Ramos (cell line): ENCODE measurements around the gene JADE2.
"Not testable (repeated sequence)": the region's sequence is repeated elsewhere in the genome, so short reads cannot be mapped to it uniquely, and the experiment has no call there.

Source experiments
- in situ Hi-C: fragments of 300-500 bp; cut with MboI; formaldehyde crosslinking; loops from one replicate; pipeline ENCODE4 v1.14.3; 2022; ENCODE audit warnings: low sequenced_read_pairs; ENCODE audit not compliant: unreplicated experiment

The JADE2 gene

DNA sequence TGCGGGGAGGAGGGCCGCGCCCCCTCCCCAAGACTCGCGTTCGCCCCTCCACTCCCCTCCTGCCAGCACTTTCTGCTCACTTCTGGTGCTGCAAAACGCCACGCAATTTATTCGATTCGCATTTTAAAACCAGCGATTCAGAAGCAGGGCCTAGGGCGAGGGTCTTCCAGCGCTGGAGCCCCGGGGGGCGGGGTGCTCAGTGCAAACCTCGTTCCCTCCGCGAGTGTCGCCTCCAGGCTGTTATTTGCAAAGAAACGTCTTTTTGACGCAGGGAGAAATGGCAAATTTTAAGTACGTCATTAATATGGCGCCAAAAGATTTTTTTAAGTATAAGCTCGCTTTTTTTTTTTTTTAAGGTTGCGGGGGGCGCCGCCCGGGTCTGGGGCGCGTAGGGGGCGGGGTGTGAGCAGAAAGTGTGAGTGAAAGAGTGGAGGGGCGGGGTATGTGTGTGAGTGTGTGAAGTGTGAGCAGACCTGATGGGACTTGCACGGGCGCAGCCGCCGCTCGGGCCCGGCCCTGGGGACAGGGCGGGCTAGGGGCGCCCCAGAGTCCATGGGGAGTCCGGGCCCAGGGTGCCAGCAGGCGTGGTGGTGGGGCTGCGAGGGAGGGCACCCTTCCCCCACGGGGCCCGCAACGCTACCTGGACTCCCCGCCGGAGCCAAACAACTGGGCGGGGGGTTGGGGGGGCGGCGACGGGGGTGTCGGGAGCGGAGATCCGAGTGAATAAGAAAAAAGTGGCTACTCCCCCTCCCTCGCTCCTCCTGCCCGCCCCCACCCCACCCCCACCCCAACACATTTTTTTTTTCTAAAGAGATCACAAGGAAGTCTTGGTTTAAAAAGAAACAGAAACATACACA lies at the start of gene JADE2:
TSS of gene JADE2 (plus strand) at position 845 of the 857 bp plus-strand sequence. CDS start 10,188 bp downstream, outside the sequence.
- in situ Hi-C loops: no loop called here

DNA sequence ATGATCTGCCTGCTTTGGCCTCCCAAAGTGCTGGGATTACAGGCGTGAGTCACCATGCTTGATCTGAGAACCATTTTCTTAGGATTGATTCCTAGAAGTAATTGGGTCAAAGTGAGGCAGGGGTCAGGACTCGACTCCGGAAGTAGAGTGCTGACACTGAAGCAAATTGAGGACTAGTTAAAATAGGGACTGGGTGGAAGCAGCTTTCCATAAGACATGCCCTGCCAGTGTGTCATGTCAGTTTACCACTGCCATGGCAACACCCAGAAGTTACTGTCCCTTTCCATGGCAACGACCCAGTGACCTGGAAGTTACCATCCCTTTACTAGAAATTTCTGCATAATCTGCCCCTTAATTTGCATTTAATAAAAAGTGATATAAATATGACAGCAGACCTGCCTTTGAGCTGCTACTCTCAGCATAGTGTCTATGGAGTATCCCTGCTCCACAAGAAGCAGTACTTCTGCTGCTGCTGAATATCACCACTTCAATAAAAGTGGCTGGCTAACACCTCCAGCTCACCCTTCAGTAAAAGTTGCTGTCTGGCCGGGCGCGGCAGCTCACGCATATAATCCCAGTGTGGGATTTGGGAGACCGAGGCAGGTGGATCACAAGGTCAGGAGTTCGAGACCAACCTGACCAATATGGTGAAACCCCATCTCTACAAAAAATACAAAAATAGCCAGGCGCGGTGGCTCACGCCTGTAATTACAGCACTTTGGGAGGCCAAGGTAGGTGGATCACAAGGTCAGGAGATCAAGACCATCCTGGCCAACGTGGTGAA lies 47.8 kb upstream of the JADE2 start:
- in situ Hi-C loops: no loop called here

DNA sequence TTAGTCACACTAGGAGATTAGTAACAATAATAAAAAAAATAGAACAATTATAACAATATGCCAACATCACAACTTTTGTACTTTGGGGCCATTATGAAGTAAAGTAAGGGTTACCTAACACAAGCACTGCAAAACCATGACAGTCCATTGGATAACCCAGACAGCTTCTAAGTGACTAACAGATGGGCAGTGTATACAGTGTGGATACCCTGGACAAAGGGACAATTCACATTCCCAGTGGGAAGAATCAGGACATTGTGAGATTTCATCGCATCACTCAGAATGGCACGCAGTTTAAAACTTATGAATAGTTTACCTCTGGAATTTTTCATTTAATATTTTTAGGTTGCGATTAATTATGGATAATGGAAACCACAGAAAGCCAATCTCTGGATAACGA lies 45.6 kb upstream of the JADE2 start:
- in situ Hi-C loops: no loop called here

DNA sequence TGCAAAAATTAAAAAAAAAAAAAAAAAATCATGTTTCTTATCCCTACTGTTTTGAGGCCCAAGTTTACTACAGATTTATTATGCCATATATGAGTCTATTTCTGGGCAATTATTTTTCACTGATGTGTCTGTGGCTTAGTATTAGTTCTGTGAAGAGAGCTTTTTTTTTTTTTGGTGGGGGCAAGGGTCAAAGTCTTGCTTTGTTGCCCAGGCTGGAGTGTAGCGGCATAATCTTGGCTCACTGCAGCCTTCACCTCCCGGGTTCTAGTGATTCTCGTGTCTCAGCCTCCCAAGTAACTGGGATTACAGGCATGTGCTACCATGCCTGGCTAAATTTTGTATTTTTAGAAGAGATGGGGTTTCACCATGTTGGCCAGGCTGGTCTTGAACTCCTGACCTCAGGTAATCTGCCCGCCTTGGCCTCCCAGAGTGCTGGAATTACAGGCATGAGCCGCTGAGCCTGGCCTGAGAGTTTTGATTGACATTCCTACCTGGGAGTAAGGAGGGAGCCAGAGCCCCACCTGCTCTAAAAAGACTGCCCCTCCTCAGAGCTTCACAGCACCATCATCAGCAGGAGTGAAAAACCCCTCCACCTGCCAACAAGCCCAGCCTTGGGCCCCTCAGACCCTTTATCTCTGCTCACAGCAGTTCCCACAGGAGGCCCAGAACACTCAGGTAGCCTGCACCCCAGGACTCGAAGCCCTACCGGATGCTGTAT lies 36.1 kb upstream of the JADE2 start:
- in situ Hi-C loops: no loop called here

DNA sequence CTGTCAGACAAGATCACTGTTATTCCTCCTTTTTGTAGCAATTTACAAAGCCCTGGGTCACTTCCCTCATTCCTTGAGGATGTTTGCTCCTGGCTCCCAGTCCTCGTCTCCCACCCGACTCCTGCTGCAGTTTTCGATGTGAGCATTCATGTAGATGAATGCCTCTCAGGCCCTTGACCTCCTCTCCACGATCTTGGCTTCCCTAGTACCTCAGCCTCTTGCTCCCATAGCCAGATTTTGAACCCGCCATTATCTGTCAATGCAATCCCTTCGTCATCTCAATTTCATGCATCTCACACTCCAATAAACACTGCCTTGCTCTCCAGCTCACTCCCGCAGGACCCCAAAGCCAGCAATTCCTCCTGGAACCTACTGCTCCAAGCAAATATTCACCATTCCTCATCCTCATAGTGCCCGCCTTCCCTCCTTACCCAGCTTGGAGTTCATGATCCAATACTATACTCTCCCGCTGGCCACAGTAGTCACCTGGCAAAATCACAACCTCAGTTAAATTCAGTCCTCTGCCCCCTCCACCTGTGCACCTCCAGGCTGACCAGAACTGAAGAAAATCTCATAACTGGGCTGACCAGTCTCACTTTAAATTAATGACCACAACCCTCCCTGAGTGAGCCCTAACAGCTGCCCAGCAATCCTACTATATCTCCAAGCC lies 35.1 kb upstream of the JADE2 start:
- in situ Hi-C loops: no loop called here

DNA sequence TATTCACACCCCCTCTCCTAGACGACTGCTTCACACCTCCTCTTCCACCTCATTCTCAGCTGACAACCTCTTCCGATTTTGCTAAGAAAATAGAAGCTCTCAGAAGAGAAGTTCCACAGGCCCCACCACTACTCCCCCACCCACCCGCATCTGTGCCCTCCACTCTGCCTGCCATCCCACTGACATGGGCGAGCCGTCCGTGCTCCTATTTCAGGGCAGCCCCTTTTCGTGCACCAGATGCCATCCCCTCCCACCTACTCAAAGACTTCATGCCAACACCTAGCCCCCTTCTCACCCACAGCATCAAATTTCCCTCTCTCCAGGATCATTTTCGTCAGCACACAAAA lies 34.6 kb upstream of the JADE2 start:
- in situ Hi-C loops: no loop called here

DNA sequence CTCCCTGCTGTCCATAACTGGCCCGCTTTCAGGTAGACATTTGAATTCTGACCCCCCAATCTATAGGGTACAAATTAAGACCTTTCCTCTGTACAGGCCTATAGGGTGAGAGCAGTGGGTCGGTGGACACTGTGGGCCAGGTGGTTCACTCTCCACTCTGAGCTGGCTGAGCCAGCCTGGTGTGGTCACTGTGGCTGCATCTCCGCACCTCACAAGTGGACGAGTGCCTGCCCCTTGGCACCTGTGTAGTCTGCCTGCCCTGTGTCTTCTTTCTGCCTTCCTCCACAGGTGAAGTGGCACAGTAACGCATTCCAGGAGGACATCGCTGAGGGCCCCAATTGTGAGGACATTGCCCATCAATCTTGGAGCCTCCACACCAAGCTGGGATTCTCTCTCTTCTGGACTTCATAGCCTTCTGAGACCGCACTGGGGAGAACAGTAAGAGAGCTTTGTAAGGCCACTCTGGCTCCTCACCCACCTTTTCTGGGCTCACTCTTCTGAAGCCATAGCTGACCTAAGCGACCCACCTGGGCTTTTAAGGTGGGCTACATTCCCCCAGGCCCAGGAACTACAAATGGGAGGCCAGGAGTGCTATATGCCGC lies 33.5 kb upstream of the JADE2 start:
- in situ Hi-C loops: no loop called here

DNA sequence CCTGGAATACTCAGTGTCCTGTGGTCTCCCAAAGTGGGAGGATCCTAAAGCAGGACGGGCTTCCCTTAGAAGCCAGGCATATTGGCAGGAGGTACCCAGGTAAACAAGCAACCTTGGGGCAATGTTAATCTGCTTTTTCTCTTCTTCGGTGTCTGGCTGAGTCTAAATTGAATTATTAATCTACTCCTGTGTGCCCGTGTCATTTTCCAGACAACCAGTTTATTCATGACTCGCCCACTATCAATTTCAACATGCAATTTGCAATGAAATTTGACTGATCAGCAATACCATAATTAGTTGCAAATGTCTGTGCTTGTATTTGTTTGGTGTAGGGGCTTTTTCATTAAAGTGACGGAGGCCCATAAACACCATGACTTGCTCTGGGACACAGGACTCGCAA lies 32.9 kb upstream of the JADE2 start:
- in situ Hi-C loops: no loop called here

DNA sequence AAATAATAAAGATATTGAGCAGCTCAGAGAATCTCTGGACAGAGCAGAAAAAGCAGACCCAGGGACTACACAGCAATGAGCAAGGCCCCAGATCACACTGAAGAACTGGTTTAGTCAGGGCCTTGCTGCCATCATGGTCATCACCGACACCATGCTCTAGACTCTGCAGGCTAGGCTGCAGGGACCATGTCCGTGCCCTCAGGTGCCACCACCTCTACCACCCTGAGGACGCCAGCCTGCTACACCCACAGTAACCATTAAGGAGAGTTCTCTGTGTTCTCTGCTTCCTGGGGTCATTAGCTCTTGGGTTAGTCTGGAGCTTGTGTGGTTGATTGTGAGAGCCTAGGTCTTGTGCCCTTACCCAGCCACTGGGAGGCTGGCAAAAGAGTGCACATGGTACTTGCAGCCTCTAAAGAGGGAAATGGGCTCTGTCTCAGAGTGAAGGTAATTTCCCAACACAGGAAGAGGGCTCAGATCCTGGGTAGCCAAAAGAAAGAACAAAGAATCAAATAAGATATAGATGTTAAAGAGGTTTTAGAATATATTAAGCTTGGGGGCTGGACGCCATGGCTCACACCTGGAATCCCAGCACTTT lies 31.9 kb upstream of the JADE2 start:
- in situ Hi-C loops: no loop called here

DNA sequence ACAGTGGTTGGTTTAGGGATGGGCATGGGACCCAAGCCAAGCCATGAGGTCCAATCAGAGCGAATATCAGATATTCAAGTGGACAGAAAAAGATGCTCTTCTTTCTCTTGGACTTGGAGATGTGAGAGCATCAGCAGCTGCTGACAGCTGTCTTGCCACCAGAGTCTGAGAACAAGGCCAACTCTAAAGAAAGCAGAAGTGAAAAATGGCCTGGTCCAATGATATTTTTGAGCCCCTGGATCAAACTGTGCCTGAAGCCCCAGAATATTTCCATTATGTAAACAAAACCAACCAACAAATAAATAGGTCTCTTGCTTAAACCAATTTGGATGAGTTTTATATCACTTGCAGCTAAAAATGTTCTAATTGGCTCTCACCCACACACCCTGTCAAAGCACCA lies 30.7 kb upstream of the JADE2 start:
- in situ Hi-C loops: no loop called here

DNA sequence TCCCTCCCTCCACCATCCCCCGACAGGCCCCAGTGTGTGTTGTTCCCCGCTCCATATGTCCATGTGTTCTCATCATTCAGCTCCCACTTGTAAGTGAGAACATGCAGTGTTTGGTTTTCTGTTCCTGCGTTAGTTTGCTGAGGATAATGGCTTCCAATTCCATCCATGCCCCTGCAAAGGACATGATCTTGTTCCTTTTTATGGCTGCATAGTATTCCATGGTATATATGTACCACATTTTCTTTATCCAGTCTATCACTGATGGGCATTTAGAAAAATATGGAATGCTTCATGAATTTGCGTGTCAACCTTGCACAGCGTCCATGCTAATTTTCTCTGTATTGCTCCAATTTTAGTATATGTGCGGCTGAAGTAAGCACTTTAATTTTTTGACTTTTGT lies 25.6 kb upstream of the JADE2 start:
- in situ Hi-C loops: not testable (repeated sequence)

DNA sequence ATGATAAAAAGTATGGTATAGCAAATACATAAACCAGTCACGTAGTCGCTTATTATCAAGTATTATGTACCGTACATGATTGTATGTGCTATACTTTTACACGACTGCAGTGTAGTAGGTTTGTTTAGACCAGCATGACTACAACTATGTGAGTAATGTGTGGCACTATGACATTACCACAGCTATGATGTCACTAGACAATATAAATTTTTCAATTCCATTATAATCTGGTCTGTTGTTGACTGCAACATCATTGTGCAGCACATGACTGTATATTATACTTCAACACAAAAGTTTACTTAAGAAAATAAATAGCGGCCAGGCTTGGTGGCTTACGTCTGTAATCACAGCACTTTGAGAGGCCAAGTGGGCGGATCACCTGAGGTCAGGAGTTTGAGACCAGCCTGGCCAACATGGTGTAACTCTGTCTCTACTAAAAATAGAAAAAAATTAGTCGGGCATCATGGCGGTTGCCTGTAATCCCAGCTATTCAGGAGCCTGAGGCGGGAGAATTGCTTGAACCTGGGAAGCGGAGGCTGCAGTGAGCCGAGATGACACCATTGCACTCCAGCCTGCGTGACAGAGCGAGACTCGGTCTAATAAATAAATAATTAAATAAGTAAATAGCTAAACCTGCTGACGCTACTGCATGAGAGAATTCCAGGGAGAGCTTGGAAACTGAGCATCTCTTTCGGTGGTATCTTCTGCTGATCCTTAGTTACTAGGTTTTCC lies 24.6 kb upstream of the JADE2 start:
- in situ Hi-C loops: no loop called here

DNA sequence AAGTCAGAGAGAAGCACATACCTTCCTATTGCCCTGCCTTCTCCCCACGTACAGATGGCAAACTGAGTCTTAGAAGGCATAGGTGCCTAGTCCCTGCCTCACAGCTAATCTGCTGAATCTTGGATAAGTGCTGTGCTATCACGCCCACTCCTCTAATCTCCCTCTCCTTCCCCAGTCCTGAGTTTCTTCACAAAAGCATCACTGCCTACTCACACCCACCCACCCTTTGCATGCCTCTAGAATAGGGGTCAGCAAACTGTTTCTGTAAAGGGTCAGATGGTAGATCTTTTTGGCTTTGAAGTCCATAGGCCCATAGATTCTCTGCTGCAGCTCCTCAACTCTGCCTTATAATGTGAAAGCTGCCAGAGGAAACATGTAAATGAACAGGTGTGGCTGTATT lies 23.2 kb upstream of the JADE2 start:
- in situ Hi-C loops: no loop called here

DNA sequence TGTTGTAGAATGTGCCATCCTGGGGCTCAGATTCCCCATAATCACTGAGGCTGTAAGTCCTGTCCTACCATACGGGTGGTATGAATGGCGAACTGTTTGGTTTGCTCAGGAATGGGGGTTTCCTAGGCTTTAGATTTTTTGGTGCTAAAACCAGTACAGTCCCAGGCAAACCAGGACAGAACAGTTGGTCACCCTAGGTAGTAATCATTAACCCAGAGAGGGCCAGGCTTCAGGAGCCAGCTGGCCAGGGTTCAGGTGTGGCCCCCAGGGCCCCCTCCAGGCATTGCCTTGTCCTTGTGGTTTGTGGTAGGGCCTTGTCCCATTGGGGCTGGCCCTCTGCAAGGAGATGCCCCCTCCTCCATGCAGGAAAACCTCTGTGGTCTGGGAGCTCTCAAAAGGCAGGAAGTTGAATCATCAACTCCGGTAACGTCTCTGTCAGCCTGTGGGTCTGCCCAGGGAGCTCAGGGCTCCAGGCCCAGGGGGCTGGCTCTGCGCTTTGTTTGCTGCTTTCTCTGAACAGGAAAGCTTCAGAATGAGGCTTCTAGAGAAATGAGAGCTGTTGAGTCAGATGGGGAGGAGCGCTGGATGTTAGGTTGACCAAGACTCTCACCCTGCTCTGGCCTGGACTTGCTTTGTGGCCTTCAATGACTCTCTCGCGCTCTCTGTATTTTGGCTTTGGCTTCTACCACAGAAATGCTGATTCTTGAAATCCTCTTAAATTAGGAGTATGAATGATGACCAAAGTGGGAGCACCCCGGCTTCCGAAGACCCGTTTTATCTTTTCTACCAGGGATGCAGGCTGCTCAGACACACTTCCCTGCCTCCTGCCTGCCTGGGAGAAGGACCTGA lies 22.2 kb upstream of the JADE2 start:
- in situ Hi-C loops: no loop called here

DNA sequence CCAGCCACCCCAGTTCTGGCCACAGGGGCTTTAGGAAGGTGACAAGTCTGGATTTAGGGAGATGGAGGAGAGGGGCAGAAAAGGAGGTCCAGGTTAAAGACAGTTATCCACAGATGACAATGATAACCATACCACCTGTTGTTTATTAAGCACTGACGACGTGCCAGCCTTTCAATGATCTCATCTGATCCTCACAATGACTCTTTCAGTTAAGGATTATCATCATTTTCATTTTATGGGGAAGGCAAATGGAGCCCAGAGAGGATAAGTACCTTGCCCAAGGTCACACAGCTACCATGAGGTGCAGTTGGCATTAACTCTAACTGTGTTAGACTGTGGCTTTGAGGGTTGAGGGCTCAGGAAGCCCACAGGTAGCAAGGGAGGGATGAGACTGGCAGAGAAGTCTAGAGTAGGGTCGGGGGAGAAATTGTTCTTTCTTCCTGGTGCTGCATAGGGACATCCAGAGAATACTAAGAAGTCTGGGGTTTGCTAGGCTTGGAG lies 21.5 kb upstream of the JADE2 start:
- in situ Hi-C loops: no loop called here

DNA sequence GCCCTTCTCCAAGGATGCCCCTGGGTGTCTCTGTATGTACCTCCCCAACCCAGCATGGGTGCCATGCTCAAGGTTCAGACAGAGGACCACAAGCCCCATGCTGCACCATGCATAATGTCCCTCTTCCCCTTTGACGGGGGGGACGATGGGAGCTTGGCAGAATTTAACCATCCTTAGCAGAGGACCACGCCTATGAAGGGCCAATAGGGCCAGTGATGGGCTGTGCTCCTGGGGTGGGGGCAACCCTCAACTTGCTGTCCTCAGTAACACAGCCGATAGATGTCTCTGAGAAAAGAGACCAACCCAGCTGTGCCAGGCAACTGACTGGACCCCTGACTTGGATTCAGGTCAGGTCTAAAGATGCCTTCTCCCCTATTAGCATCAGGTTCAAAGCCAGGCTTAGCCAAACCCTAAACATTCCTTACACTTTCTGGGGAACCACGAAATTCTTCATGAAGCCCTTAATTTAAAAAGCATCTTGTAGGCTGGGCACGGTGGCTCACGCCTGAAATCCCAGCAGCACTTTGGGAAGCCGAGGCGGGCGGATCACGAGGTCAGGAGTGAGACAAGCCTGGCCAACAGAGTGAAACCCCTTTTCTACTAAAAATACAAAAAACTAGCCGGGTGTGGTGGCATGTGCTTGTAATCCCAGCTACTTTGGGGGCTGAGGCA lies 20.7 kb upstream of the JADE2 start:
- in situ Hi-C loops: no loop called here
